CD14-positive monocyte (primary cell): ENCODE data around the gene ZBTB38. TPM values are rescaled to one million over a fixed set of nuclear protein-coding genes. Genes with fewer than 3 reads are reported as not detected.

Experiments
- DNase-seq, 3 donors: peaks; one replicate each; pipeline ENCODE4 v3.0.0-alpha.2; 2011 to 2022
- H2AFZ ChIP-seq: 2 replicates; pipeline ENCODE4 v1.6.0; 2012; ENCODE audit warnings: mild to moderate bottlenecking, low read depth, low read length, inconsistent platforms; ENCODE audit not compliant: insufficient read depth, poor library complexity, severe bottlenecking
- H3K27ac ChIP-seq, 2 donors: 1 replicate in 1 of 2; 2 replicates in 1 of 2; pipeline ENCODE4 v1.5.1; 2012 to 2013; ENCODE audit warnings: low read length in 2 of 2, control low read depth in 1 of 2, inconsistent platforms in 1 of 2, low read depth in 1 of 2, mild to moderate bottlenecking in 1 of 2
- H3K27me3 ChIP-seq, 2 donors: one replicate each; pipeline versions ENCODE4 v1.6.0 to v1.6.1; 2011 to 2013; ENCODE audit warnings: low read length in 2 of 2; ENCODE audit not compliant: control insufficient read depth in 2 of 2, insufficient read depth in 2 of 2
- H3K36me3 ChIP-seq, 2 donors: replicated peaks in 1 of 2; 1 replicate in 1 of 2; 2 replicates in 1 of 2; pipeline versions ENCODE4 v1.5.1 to v1.6.1; 2012 to 2013; ENCODE audit warnings: low read length in 2 of 2, control low read depth in 1 of 2, inconsistent platforms in 1 of 2, mild to moderate bottlenecking in 1 of 2; ENCODE audit not compliant: insufficient read depth in 2 of 2, control insufficient read depth in 1 of 2
- H3K4me1 ChIP-seq, 2 donors: 1 replicate in 1 of 2; 2 replicates in 1 of 2; pipeline versions ENCODE4 v1.5.1 to v1.6.1; 2012 to 2013; ENCODE audit warnings: low read length in 2 of 2, control low read depth in 1 of 2, inconsistent platforms in 1 of 2, mild to moderate bottlenecking in 1 of 2, moderate library complexity in 1 of 2; ENCODE audit not compliant: insufficient read depth in 2 of 2, control insufficient read depth in 1 of 2
- H3K4me2 ChIP-seq: replicated peaks from 2 replicates; pipeline ENCODE3; 2012; ENCODE audit warnings: low read length, moderate library complexity, mild to moderate bottlenecking; ENCODE audit not compliant: poor library complexity, severe bottlenecking; ENCODE audit errors: extremely low read depth
- H3K4me3 ChIP-seq, 3 experiments: fragments of 200-600 bp in 1 of 3; sonication (generic) in 1 of 3; replicated peaks in 1 of 3; 1 replicate in 2 of 3; 2 replicates in 1 of 3; pipeline ENCODE4 v1.5.1; 2011 to 2013; ENCODE audit warnings: low read length in 3 of 3, mild to moderate bottlenecking in 3 of 3, control low read depth in 2 of 3, low read depth in 2 of 3, inconsistent platforms in 1 of 3, moderate library complexity in 1 of 3
- H3K79me2 ChIP-seq: 2 replicates; pipeline ENCODE4 v1.6.0; 2012; ENCODE audit warnings: mild to moderate bottlenecking, control low read depth, inconsistent platforms, low read length, moderate library complexity; ENCODE audit not compliant: insufficient read depth
- H3K9ac ChIP-seq: 2 replicates; pipeline ENCODE4 v1.6.0; 2017; ENCODE audit warnings: low read length, mild to moderate bottlenecking; ENCODE audit not compliant: insufficient read depth, poor library complexity, severe bottlenecking
- H3K9me3 ChIP-seq, 2 donors: replicated peaks in 1 of 2; 1 replicate in 1 of 2; 2 replicates in 1 of 2; pipeline versions ENCODE4 v1.5.1 to v1.6.1; 2012 to 2013; ENCODE audit warnings: low read length in 2 of 2, control low read depth in 1 of 2; ENCODE audit not compliant: control insufficient read depth in 1 of 2, insufficient read depth in 1 of 2
- H4K20me1 ChIP-seq: 2 replicates; pipeline ENCODE4 v1.6.0; 2012; ENCODE audit warnings: mild to moderate bottlenecking, low read length, control low read depth, moderate library complexity; ENCODE audit not compliant: insufficient read depth
- H3K27ac Mint-ChIP-seq, 7 donors: one replicate each; pipeline ENCODE4 v1.8.0; 2020; ENCODE audit warnings: mild to moderate bottlenecking in 7 of 7, mixed read lengths in 7 of 7, moderate library complexity in 6 of 7, inconsistent platforms in 2 of 7
- H3K27me3 Mint-ChIP-seq, 3 donors: one replicate each; pipeline ENCODE4 v1.8.0; 2021 to 2022; ENCODE audit warnings: low read depth in 3 of 3, mild to moderate bottlenecking in 3 of 3, mixed read lengths in 3 of 3, moderate library complexity in 3 of 3, inconsistent platforms in 1 of 3
- H3K36me3 Mint-ChIP-seq, 2 donors: one replicate each; pipeline ENCODE4 v1.8.0; 2020; ENCODE audit warnings: mixed read lengths in 2 of 2, inconsistent platforms in 1 of 2, mild to moderate bottlenecking in 1 of 2
- H3K4me1 Mint-ChIP-seq: one replicate; pipeline ENCODE4 v1.8.0; 2020; ENCODE audit warnings: mild to moderate bottlenecking, mixed read lengths
- H3K4me3 Mint-ChIP-seq, 2 donors: one replicate each; pipeline ENCODE4 v1.8.0; 2020; ENCODE audit warnings: mild to moderate bottlenecking in 2 of 2, mixed read lengths in 2 of 2, moderate library complexity in 1 of 2
- H3K9me3 Mint-ChIP-seq, 7 donors: one replicate each; pipeline ENCODE4 v1.8.0; 2020 to 2022; ENCODE audit warnings: mixed read lengths in 7 of 7, mild to moderate bottlenecking in 6 of 7, moderate library complexity in 6 of 7, inconsistent platforms in 2 of 7
- CTCF ChIP-seq: fragments of 200-600 bp; IDR thresholded peaks from one replicate; pipeline ENCODE4 v1.8.0; 2022; ENCODE audit warnings: antibody characterized with exemption, mild to moderate bottlenecking
- WGBS: methylation state at CpG from one replicate; pipeline ENCODE4 v1.1.5; 2013; ENCODE audit warnings: missing lambda C conversion rate; ENCODE audit not compliant: insufficient coverage; 5-methylcytosine and 5-hydroxymethylcytosine counted together
- intact Hi-C, 2 donors: fragments of 100-400 bp; cut with micrococcal nuclease; formaldehyde crosslinking; loops; one replicate each; pipeline versions ENCODE4 v1.15.0 to v1.15.1; 2023
- polyA plus RNA-seq, 3 donors: library from polyadenylated mRNA; depleted of rRNA in 1 of 3; unstranded in 2 of 3; stranded (reverse) in 1 of 3; fragments of 300-500 nt in 2 of 3; fragments of >200 nt in 1 of 3; fragmentation: Illumina TruSeq in 2 of 3; gene quantifications; 1 replicate in 2 of 3; 2 replicates in 1 of 3; pipeline ENCODE4 v1.2.3, GENCODE V29; 2012 to 2021

ZBTB38 gene
- polyA plus RNA-seq, 3 donors, result 3.9 to 28.5 (median 19.0) TPM

GRCh38 chr3:141354517-141354916 is 13.8 kb upstream of the ZBTB38 start:
- no peaks in the 10 kb centered on the region for H3K4me1 ChIP-seq

GRCh38 chr3:141355242-141355641 is 13.1 kb upstream of the ZBTB38 start:
- TF ChIP-seq CTCF, result no peak
- Histone ChIP-seq H3K9ac (no peak overlapping the region), H2AFZ (no peak overlapping the region), H3K4me3 (no peak overlapping the region), H3K27me3 (no peaks in the 10 kb centered on the region), H3K4me2 (no peak overlapping the region), H3K79me2 (no peaks in the 10 kb centered on the region), H4K20me1 (no peaks in the 10 kb centered on the region), H3K9me3 (no peaks in the 10 kb centered on the region), H3K4me1 (no peaks in the 10 kb centered on the region), H3K36me3 (no peaks in the 10 kb centered on the region), H3K27ac (no peak overlapping the region)
- 82% methylated on average over 6 of the region's 6 CpGs for WGBS
- Mint-ChIP-seq H3K27me3 (peaks cover 0 to 2% (median 0%) of the 10 kb centered on the region in 3 donors), H3K27ac (no peak overlapping the region), H3K9me3 (peaks cover 0 to 2% (median 0%) of the 10 kb centered on the region in 7 donors), H3K4me1 (peaks cover 2% of the 10 kb centered on the region), H3K4me3 (no peak overlapping the region), H3K36me3 (no peaks in the 10 kb centered on the region)
- no peak for DNase-seq
- intact Hi-C loops, result no loop called here

More at GRCh38 chr3:141354517-141354916, 13.8 kb upstream of the ZBTB38 start:
- no peaks in the 10 kb centered on the region for H3K9me3 ChIP-seq
- Mint-ChIP-seq H3K4me3 (no peak overlapping the region), H3K27ac (no peak overlapping the region), H3K27me3 (peaks cover 0 to 2% (median 0%) of the 10 kb centered on the region in 3 donors), H3K9me3 (peaks cover 0 to 5% (median 0%) of the 10 kb centered on the region in 7 donors), H3K4me1 (peaks cover 2% of the 10 kb centered on the region), H3K36me3 (no peaks in the 10 kb centered on the region)
- H3K27ac ChIP-seq, result no peak overlapping the region
- H3K4me3 ChIP-seq, result no peak overlapping the region
- H3K27me3 ChIP-seq, result no peaks in the 10 kb centered on the region
- H2AFZ ChIP-seq, result no peak overlapping the region
- H3K36me3 ChIP-seq, result no peaks in the 10 kb centered on the region
- intact Hi-C loops, result no loop called here
- H4K20me1 ChIP-seq, result no peaks in the 10 kb centered on the region
- no peak overlapping the region for H3K4me2 ChIP-seq
- WGBS, result 96% methylated on average over 3 of the region's 3 CpGs
- H3K9ac ChIP-seq, result no peak overlapping the region
- H3K79me2 ChIP-seq, result no peaks in the 10 kb centered on the region
- no peak for TF ChIP-seq CTCF
- no peak for DNase-seq
